Endothelial cell (in vitro differentiated cells): ENCODE data around the gene NR4A2. TPM values are rescaled to one million over a fixed set of nuclear protein-coding genes. Genes with fewer than 3 reads are reported as not detected.
"Not testable (repeated sequence)": the region's sequence is repeated elsewhere in the genome, so short reads cannot be mapped to it uniquely, and the experiment has no call there.

Experiments
- DNase-seq: peaks from one replicate; pipeline ENCODE4 v3.0.0; 2021; ENCODE audit warnings: low spot score
- H3K27ac Mint-ChIP-seq: one replicate; pipeline ENCODE4 v1.8.0; 2021; ENCODE audit warnings: mixed read lengths, inconsistent platforms; ENCODE audit not compliant: unreplicated experiment
- H3K27me3 Mint-ChIP-seq: one replicate; pipeline ENCODE4 v1.8.0; 2021; ENCODE audit warnings: mild to moderate bottlenecking, moderate library complexity, mixed read lengths, inconsistent platforms; ENCODE audit not compliant: unreplicated experiment
- H3K36me3 Mint-ChIP-seq: one replicate; pipeline ENCODE4 v1.8.0; 2021; ENCODE audit warnings: mild to moderate bottlenecking, low read depth, mixed read lengths, inconsistent platforms; ENCODE audit not compliant: unreplicated experiment
- H3K4me1 Mint-ChIP-seq: one replicate; pipeline ENCODE4 v1.8.0; 2021; ENCODE audit warnings: mild to moderate bottlenecking, mixed read lengths, inconsistent platforms; ENCODE audit not compliant: unreplicated experiment
- H3K4me3 Mint-ChIP-seq: one replicate; pipeline ENCODE4 v1.8.0; 2021; ENCODE audit warnings: mild to moderate bottlenecking, mixed read lengths, inconsistent platforms; ENCODE audit not compliant: unreplicated experiment
- H3K9me3 Mint-ChIP-seq: one replicate; pipeline ENCODE4 v1.8.0; 2021; ENCODE audit warnings: mixed read lengths, inconsistent platforms; ENCODE audit not compliant: unreplicated experiment
- CTCF ChIP-seq: fragments of 200-600 bp; sonication (generic); IDR thresholded peaks from one replicate; pipeline ENCODE4 v1.5.0; 2021; ENCODE audit warnings: antibody characterized with exemption; ENCODE audit not compliant: unreplicated experiment
- total RNA-seq: library from RNA; stranded (reverse); fragmentation: NEBNext Ultra II Directional; extraction: Animal tissue kit (Norgen Biotek cat#: 25700); gene quantifications from one replicate; pipeline ENCODE4 v1.2.1, GENCODE V29; 2021; ENCODE audit not compliant: unreplicated experiment

NR4A2 gene
- total RNA-seq, 1 donor from 2014 or later = 3.9 TPM

- TF ChIP-seq CTCF = no peak
- no peaks in the 10 kb centered on the region for H3K36me3 Mint-ChIP-seq
- no peak overlapping the region for H3K27ac Mint-ChIP-seq
- no peaks in the 10 kb centered on the region for H3K9me3 Mint-ChIP-seq
- no peaks in the 10 kb centered on the region for H3K27me3 Mint-ChIP-seq
- no peak overlapping the region for H3K4me3 Mint-ChIP-seq
- no peak for DNase-seq
- H3K4me1 Mint-ChIP-seq = no peaks in the 10 kb centered on the region
These were observed 25.7 kb downstream of the NR4A2 start for GRCh38 chr2:156306821-156307220.

- Mint-ChIP-seq H3K27ac (no peak overlapping the region), H3K9me3 (no peaks in the 10 kb centered on the region), H3K36me3 (no peaks in the 10 kb centered on the region), H3K4me1 (no peaks in the 10 kb centered on the region), H3K27me3 (no peaks in the 10 kb centered on the region), H3K4me3 (no peak overlapping the region)
- TF ChIP-seq CTCF = no peak
- no peak for DNase-seq
These were observed 27.4 kb downstream of the NR4A2 start for GRCh38 chr2:156305121-156305520.

- Mint-ChIP-seq H3K4me3 (no peak overlapping the region), H3K36me3 (no peaks in the 10 kb centered on the region), H3K9me3 (no peaks in the 10 kb centered on the region), H3K4me1 (no peaks in the 10 kb centered on the region), H3K27ac (no peak overlapping the region), H3K27me3 (no peaks in the 10 kb centered on the region)
- TF ChIP-seq CTCF = no peak
- DNase-seq = no peak
These were observed 32.2 kb downstream of the NR4A2 start for GRCh38 chr2:156300337-156300736.

- H3K36me3 Mint-ChIP-seq = no peaks in the 10 kb centered on the region
- no peaks in the 10 kb centered on the region for H3K9me3 Mint-ChIP-seq
- no peaks in the 10 kb centered on the region for H3K27me3 Mint-ChIP-seq
- no peaks in the 10 kb centered on the region for H3K4me1 Mint-ChIP-seq
- H3K4me3 Mint-ChIP-seq = no peak overlapping the region
- H3K27ac Mint-ChIP-seq = no peak overlapping the region
- no peak for TF ChIP-seq CTCF
- no peak for DNase-seq
These were observed 37.5 kb downstream of the NR4A2 start for GRCh38 chr2:156294945-156295580.

- H3K9me3 Mint-ChIP-seq, DNase-seq, H3K27me3 Mint-ChIP-seq, H3K36me3 Mint-ChIP-seq, H3K27ac Mint-ChIP-seq, H3K4me1 Mint-ChIP-seq, H3K4me3 Mint-ChIP-seq: not testable (repeated sequence)
These were observed 39.1 kb downstream of the NR4A2 start for GRCh38 chr2:156293382-156293781.
